SK-N-MC (cell line): ENCODE results near the gene PCDHA1.

Source experiments
- EZH2 ChIP-seq: fragments of 200-600 bp; sonication (generic); IDR thresholded peaks from one replicate; pipeline ENCODE4 v1.6.1; 2017; ENCODE audit warnings: antibody characterized with exemption
- FOXP2 ChIP-seq: optimal IDR thresholded peaks from 2 replicates; pipeline ENCODE3; 2011; ENCODE audit warnings: mild to moderate bottlenecking, moderate library complexity; ENCODE audit not compliant: insufficient read depth; ENCODE audit errors: extremely low read length, control extremely low read depth
- POLR2AphosphoS5 ChIP-seq: IDR thresholded peaks from 2 replicates; pipeline ENCODE4 v1.6.1; 2012; ENCODE audit warnings: mild to moderate bottlenecking, low read depth, low read length, borderline replicate concordance

DNA sequence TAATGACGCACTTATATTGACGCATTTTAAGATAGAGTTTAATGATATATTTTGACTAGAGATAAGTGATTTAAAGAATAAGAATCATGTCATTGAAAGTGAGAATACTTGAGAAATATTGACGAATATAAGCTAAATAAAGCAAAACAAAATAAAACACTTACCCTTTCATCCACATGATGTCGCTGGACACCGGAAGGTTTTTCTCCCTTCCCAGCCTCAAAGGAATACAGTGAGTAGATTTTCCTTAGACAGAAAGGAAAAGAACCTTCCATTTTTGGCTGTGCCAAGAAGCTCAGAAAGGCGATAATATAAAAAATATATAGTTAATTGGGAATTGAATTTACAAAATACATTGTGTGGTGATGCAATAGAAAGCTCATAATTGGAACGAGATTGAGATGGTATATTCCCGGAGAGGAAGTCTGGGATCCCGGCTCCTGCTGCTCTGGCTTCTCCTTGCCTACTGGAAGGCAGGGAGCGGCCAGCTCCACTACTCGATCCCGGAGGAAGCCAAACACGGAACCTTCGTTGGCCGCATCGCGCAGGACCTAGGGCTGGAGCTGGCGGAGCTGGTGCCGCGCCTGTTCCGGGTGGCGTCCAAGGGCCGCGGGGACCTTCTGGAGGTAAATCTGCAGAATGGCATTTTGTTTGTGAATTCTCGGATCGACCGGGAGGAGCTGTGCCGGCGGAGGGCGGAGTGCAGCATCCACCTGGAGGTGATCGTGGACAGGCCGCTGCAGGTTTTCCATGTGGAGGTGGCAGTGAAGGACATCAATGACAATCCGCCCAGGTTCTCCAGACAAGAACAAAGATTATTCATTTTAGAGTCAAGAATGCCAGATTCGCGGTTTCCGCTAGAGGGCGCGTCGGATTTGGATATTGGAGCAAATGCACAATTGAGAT, 35.7 kb downstream of the PCDHA1 start, which contains the start of gene PCDHA5:
- TF ChIP-seq EZH2 = no peak
- TF ChIP-seq POLR2AphosphoS5 = no peak
- no peak for TF ChIP-seq FOXP2
